ENCODE data around the gene KCNT1.

GRCh38 chr9:135739271-135740220 lies 37.6 kb downstream of the KCNT1 start:
- TF ChIP-seq EGR1 (IDR thresholded peaks at IDR 0.05; ENCODE audit: borderline replicate concordance in 1 of 2, low read depth in 2 of 2, low read length in 2 of 2) (no peak), FOXM1 (IDR thresholded peaks at IDR 0.05; ENCODE audit: low read depth, low read length) (no peak), POLR2A (IDR thresholded peaks at IDR 0.05; ENCODE audit: low read depth, low read length) (no peak), SPI1 (IDR thresholded peaks at IDR 0.05; ENCODE audit: borderline replicate concordance, insufficient read depth, low read depth, low read length) (no peak), PKNOX1 (IDR thresholded peaks at IDR 0.05) (no peak), HDAC2 (IDR thresholded peaks at IDR 0.05) (no peak), MAX (IDR thresholded peaks at IDR 0.05; ENCODE audit: low read depth, low read length) (no peak), SUPT20H (IDR thresholded peaks at IDR 0.05; ENCODE audit: borderline replicate concordance, control insufficient read depth, low read depth, low read length) (no peak), ZZZ3 (IDR thresholded peaks at IDR 0.05; ENCODE audit: control insufficient read depth, insufficient read length, low read depth) (no peak), ESRRA (IDR thresholded peaks at IDR 0.05; ENCODE audit: low read length) (no peak), RAD21 (IDR thresholded peaks at IDR 0.05; ENCODE audit: insufficient read depth, low read depth, low read length) (no peak)

Measured in GM12878 (cell line).